Activated T-helper 2 cell treated with anti-CD3 and anti-CD28 coated beads, Interferon-gamma antibody, Interleukin-2, Interleukin-4, amounts not matched to agents 10 μg/mL and 5 μg/mL and 100 μg/mL, durations not matched to agents 14 hours and 24 hours and 36 hours (primary cell): ENCODE results near the gene OR56A4. TPM values are rescaled to one million over a fixed set of nuclear protein-coding genes. Genes with fewer than 3 reads are reported as not detected.

Experiments used
- DNase-seq: peaks from one replicate; pipeline ENCODE4 v3.0.0; 2021; ENCODE audit warnings: low spot score
- H3K27ac Mint-ChIP-seq: one replicate; pipeline ENCODE4 v1.8.0; 2021; ENCODE audit warnings: mixed read lengths
- H3K27me3 Mint-ChIP-seq: one replicate; pipeline ENCODE4 v1.8.0; 2021; ENCODE audit warnings: low read depth, mixed read lengths
- H3K36me3 Mint-ChIP-seq: one replicate; pipeline ENCODE4 v1.8.0; 2021; ENCODE audit warnings: low read depth, mixed read lengths
- H3K4me1 Mint-ChIP-seq: one replicate; pipeline ENCODE4 v1.8.0; 2021; ENCODE audit warnings: low read depth, mixed read lengths
- H3K4me3 Mint-ChIP-seq: one replicate; pipeline ENCODE4 v1.8.0; 2021; ENCODE audit warnings: low read depth, mild to moderate bottlenecking, moderate library complexity, mixed read lengths
- H3K9me3 Mint-ChIP-seq: one replicate; pipeline ENCODE4 v1.8.0; 2021; ENCODE audit warnings: mixed read lengths
- intact Hi-C: fragments of 100-400 bp; cut with micrococcal nuclease; formaldehyde crosslinking; loops from one replicate; pipeline ENCODE4 v1.15.1; 2023
- total RNA-seq: library from RNA; stranded (reverse); gene quantifications from 2 replicates; pipeline ENCODE4 v1.2.3, GENCODE V29; 2022

Gene OR56A4, protein sequence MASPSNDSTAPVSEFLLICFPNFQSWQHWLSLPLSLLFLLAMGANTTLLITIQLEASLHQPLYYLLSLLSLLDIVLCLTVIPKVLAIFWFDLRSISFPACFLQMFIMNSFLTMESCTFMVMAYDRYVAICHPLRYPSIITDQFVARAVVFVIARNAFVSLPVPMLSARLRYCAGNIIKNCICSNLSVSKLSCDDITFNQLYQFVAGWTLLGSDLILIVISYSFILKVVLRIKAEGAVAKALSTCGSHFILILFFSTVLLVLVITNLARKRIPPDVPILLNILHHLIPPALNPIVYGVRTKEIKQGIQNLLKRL
- total RNA-seq = not detected in 2 replicates

DNA sequence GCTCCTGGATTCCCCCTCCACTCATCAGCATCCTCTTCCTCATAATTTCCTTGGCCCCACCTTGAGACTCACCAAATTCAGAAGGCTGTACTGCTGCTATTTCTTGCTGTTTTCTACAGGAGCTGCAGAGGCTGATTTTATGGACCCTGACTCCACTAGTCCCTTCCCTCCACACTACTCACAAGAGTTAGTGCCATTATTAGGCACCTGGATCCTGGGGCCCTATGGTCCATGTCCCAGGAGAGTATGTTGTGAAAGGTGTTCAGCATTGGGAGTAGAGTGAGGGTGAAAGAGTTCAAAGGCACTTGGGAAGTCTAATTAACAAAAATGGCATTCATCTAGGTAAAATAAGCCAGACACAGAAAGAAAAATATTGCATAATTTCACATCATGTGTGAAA, at the start of gene OR56A4:
OR56A4 (minus strand) TSS at position 101 of the 400 bp plus-strand sequence. CDS start 3,954 bp downstream, outside the sequence.
- H3K36me3 Mint-ChIP-seq = no peaks in the 10 kb centered on the region
- H3K27ac Mint-ChIP-seq = no peak within 1 kb of the TSS
- H3K4me1 Mint-ChIP-seq = no peaks in the 10 kb centered on the region
- intact Hi-C loops = no loop called here
- no peaks in the 10 kb centered on the region for H3K9me3 Mint-ChIP-seq
- H3K4me3 Mint-ChIP-seq = no peak within 1 kb of the TSS
- peaks cover 7% of the 10 kb centered on the region for H3K27me3 Mint-ChIP-seq
- no peak for DNase-seq

DNA sequence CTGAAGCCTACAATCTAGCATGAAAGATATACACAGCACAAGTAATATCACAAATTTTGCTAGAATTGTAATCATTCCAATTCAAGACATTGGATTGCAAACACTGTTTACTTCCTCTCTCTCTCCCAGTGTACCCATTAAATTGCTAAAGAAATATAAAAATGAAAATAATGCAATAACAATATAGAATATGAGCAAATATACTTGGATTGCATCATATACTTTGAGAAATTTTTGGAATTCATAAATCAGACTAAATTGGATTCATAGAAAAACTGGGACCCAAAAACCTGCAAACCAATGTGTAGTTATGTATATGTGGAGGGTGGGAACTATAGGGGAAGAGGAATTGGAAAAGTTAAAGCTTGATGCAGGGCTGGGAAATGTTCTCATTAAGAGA, 48.8 kb upstream of the OR56A4 start:
- no peaks in the 10 kb centered on the region for H3K36me3 Mint-ChIP-seq
- no peak overlapping the region for H3K4me3 Mint-ChIP-seq
- H3K27me3 Mint-ChIP-seq = peaks cover 13% of the 10 kb centered on the region
- DNase-seq = no peak
- intact Hi-C loops = no loop called here
- H3K4me1 Mint-ChIP-seq = no peaks in the 10 kb centered on the region
- no peak overlapping the region for H3K27ac Mint-ChIP-seq
- no peaks in the 10 kb centered on the region for H3K9me3 Mint-ChIP-seq

DNA sequence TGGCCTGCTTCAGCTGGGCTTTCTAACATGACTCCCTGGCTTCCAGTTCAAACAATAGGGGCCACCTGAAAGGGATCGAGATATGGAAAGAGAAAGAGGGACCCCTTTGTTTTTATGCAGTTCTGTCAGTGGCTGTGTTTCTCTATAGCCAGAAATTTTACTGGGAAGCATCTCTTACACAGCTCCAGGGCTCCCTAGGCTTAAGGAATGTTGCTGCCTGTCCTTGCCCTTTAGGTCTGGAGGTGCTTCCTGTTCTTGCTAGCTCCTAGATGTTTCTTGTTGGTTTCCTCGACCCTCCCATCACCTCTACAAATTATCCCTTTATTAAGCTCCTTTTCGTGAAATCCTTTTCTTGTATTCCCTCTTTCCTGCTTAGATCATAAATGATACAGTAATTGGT, 45.6 kb upstream of the OR56A4 start:
- no peaks in the 10 kb centered on the region for H3K4me1 Mint-ChIP-seq
- intact Hi-C loops = no loop called here
- H3K9me3 Mint-ChIP-seq = no peaks in the 10 kb centered on the region
- peaks cover 13% of the 10 kb centered on the region for H3K27me3 Mint-ChIP-seq
- no peak overlapping the region for H3K27ac Mint-ChIP-seq
- no peak for DNase-seq
- no peaks in the 10 kb centered on the region for H3K36me3 Mint-ChIP-seq
- no peak overlapping the region for H3K4me3 Mint-ChIP-seq

DNA sequence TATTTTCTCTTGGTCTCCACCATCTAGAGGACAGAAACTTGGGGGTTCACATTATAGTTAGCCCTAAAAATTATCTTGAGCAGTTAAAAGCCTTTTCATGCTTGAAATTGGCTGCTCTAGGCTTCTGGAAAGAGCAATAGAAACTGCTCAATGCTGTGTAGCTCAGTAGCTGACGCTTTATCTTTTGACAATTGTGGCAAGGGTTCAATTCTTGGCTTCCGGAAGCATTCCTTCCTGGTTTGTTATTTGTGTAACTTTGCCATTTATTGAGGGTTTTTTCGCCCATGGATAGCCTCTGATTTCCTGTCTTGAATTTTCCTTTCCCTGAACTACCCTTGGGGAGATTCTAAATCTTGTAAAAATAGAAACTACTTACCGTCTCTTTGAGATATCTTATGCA, 34.1 kb upstream of the OR56A4 start:
- Mint-ChIP-seq H3K36me3 (no peaks in the 10 kb centered on the region), H3K27ac (no peak overlapping the region), H3K9me3 (no peaks in the 10 kb centered on the region), H3K4me3 (no peak overlapping the region), H3K4me1 (no peaks in the 10 kb centered on the region), H3K27me3 (peaks cover 14% of the 10 kb centered on the region)
- DNase-seq = no peak
- intact Hi-C loops = loop anchor here (10.0 kb wide), 1 partner anchor 56 kb away; the partner anchor contains the start of gene OR52L1

DNA sequence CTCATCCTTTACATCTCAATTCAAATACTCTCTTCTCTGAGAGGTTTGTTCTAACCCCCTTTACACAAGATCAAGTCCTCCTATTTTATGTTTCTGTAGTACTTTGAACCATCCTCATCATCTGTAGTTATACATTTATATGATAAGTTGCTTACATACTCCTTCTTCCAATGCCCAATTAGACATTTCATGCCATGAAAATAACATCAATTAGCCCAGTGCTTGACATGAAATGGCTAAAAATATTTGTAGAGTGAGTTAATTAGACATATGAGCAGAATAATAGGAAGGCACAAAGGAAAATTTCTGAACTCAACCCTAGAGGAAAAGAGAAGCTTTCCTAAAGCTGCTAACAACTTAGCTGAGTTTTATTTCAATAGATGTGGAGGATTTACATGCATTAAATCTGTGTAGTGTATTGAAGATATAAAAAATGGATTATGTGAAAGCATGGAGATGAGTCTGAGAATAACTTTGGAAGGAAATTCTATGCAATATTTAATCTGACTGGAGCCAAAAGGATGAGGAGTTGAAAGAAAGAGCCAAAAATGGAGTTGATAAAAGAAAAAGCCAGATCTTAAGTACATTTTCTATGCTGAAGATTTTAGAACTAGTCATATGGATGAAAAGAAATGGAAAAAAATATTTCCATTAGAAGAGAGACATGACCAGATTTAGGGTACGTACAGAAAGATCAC, 24.1 kb upstream of the OR56A4 start, which contains the start of gene OR56A1:
OR56A1 (minus strand) TSS at position 51 of the 698 bp plus-strand sequence. CDS start 3,066 bp downstream, outside the sequence.
- H3K9me3 Mint-ChIP-seq = no peaks in the 10 kb centered on the region
- H3K27ac Mint-ChIP-seq = no peak within 1 kb of the TSS
- H3K36me3 Mint-ChIP-seq = no peaks in the 10 kb centered on the region
- H3K27me3 Mint-ChIP-seq = peaks cover 6% of the 10 kb centered on the region
- intact Hi-C loops = no loop called here
- DNase-seq = no peak
- H3K4me3 Mint-ChIP-seq = no peak within 1 kb of the TSS
- H3K4me1 Mint-ChIP-seq = no peaks in the 10 kb centered on the region

DNA sequence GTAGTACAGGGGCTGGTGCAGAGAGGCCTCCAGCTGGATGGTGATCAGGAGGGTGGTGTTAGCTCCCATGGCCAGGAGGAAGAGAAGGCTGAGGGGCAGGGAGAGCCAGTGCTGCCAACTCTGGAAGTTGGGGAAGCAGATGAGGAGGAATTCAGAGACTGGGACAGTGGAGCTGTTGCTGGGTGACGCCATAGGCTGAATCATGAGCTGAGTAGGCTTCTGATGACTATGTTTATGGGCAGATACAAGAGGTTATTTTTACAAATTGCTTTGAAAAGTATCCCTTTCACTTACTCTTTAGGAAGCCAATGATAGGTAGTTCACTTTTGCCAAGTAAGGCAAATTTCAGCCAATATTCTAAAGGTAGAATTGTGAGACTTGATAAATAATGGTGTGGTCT, 20.8 kb upstream of the OR56A4 start:
- H3K9me3 Mint-ChIP-seq = no peaks in the 10 kb centered on the region
- H3K4me3 Mint-ChIP-seq = no peak overlapping the region
- no peak for DNase-seq
- intact Hi-C loops = loop anchor here (10.0 kb wide), 1 partner anchor 237 kb away; no protein-coding TSS in a partner anchor
- no peaks in the 10 kb centered on the region for H3K4me1 Mint-ChIP-seq
- H3K27me3 Mint-ChIP-seq = peaks cover 17% of the 10 kb centered on the region
- H3K36me3 Mint-ChIP-seq = no peaks in the 10 kb centered on the region
- no peak overlapping the region for H3K27ac Mint-ChIP-seq

DNA sequence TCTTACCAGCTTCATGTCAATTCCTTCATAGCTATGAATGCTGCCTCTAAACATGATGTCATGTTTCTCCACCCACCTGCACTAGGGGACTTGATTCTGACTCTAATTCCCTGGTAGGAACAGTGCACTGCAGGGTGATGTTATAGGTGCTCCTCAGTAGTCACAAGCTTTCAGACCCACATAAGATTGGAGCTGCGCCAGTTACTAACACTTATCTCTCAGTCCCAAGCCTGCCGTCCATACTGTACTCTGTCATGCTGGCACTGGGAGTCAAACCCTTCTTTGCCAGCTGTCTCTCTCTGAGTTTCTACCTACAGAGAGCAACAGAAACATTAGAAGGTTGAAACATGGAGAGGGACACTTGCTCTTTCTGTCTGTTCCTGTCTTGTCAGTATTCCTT, 18.3 kb upstream of the OR56A4 start:
- H3K36me3 Mint-ChIP-seq = no peaks in the 10 kb centered on the region
- peaks cover 25% of the 10 kb centered on the region for H3K27me3 Mint-ChIP-seq
- H3K9me3 Mint-ChIP-seq = no peaks in the 10 kb centered on the region
- intact Hi-C loops = loop anchor here (10.0 kb wide), 1 partner anchor 240 kb away; no protein-coding TSS in a partner anchor
- no peaks in the 10 kb centered on the region for H3K4me1 Mint-ChIP-seq
- H3K4me3 Mint-ChIP-seq = no peak overlapping the region
- no peak overlapping the region for H3K27ac Mint-ChIP-seq
- no peak for DNase-seq

DNA sequence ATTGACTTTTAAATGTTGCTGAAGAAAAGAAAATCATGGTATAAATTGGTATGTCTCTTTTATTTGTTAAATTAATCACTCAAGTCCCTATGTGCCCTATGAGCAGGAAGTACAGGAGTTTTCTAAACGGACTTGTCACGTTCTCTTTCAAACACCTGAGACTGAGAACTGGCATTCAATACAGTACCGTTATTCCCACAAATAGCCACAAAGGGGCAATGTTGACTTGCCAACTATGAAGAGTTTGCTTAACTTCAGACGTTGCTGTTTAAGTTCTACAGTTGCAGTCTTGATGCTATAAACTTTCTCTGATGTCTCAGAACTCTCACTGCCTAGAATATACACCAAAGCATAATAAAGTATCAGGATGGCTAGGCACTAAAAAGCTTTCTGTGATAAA, 16.2 kb upstream of the OR56A4 start:
- DNase-seq = no peak
- peaks cover 30% of the 10 kb centered on the region for H3K27me3 Mint-ChIP-seq
- intact Hi-C loops = loop anchor here (2.0 to 10.0 kb wide), 3 partner anchors 242 to 330 kb away; no protein-coding TSS in a partner anchor

DNA sequence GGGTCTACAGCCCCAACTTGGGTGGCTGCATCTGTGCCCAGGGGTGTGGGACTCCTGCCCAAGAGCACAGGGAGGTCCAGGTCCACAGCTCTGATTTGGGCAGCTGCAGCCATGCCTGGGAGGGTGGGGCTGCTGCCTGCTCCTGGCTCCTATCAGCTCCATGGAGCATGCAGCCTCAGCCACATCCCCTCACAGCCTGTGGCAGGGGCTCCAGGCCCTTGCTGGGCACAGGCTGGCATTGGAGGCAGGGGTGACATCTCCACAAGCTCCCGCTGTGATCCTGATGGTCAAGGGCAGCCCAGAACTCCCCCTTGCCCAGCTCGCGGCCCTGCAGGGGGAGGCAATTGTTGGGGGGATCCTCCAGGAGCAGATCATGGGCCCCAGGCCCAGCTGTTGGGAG, 6.3 kb upstream of the OR56A4 start:
- DNase-seq = no peak
- H3K9me3 Mint-ChIP-seq = no peaks in the 10 kb centered on the region
- no peaks in the 10 kb centered on the region for H3K4me1 Mint-ChIP-seq
- H3K27ac Mint-ChIP-seq = no peak overlapping the region
- no peak overlapping the region for H3K4me3 Mint-ChIP-seq
- H3K27me3 Mint-ChIP-seq = peaks cover 10% of the 10 kb centered on the region
- no peaks in the 10 kb centered on the region for H3K36me3 Mint-ChIP-seq
- intact Hi-C loops = no loop called here

More for the DNA sequence above, 16.2 kb upstream of the OR56A4 start:
- Mint-ChIP-seq H3K27ac (no peak overlapping the region), H3K4me3 (no peak overlapping the region), H3K36me3 (no peaks in the 10 kb centered on the region), H3K4me1 (no peaks in the 10 kb centered on the region), H3K9me3 (no peaks in the 10 kb centered on the region)

DNA sequence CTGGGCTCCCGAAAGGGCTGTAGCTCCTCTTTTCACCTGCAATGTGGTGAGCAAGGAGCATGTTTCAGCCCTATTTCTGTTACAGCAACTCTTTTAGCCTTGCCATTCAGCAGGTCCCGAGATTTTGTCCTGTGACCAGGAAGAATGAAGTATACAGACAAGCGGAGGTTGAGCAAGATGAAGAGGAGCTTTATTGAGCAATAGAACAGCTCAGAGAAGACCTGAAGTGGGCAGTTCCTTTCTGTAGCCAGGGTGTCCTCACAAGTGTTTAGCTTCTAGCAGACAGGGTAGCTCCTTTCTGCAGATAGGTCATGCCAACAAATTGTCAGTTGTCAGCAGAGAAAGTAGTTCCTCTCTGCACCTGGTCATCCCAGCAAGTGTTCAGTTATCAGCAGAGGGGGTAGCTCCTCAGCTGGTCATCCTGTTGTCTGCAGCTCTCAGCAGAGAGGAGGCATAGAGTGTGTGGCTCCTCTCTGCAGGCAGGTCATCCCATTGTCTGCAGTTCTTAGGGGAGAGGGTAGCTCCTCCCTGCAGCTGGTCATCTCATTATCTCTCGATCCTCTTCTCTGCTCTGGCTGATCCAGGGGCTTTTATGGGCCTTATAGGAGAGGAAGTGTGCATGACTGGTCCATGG, 5.4 kb upstream of the OR56A4 start:
- H3K36me3 Mint-ChIP-seq = no peaks in the 10 kb centered on the region
- no peak overlapping the region for H3K27ac Mint-ChIP-seq
- H3K4me3 Mint-ChIP-seq = no peak overlapping the region
- intact Hi-C loops = no loop called here
- DNase-seq = no peak
- peaks cover 7% of the 10 kb centered on the region for H3K27me3 Mint-ChIP-seq
- H3K9me3 Mint-ChIP-seq = no peaks in the 10 kb centered on the region
- H3K4me1 Mint-ChIP-seq = no peaks in the 10 kb centered on the region

DNA sequence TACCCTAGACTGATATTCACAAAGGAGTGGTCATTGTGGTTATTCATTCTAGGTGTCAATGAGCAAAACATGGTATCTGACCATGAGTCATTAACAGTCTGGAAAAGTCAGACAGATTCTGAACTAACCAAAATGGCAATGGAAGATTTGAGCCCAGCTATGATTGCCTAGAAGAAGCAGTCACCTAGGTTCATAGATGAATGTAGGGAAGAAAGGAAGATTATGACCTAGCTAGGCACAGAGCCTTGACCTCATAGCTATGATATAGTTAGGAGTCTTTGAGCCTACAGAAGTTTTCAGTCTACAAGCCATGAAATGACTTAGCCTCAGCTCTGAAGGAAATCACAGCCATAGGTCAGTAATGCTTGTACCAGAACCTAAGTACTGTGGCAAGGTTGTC, 351 bp downstream of the OR56A4 start:
- Mint-ChIP-seq H3K4me1 (no peaks in the 10 kb centered on the region), H3K9me3 (no peaks in the 10 kb centered on the region), H3K36me3 (no peaks in the 10 kb centered on the region), H3K27me3 (peaks cover 7% of the 10 kb centered on the region), H3K27ac (no peak overlapping the region), H3K4me3 (no peak overlapping the region)
- intact Hi-C loops = no loop called here
- DNase-seq = no peak

DNA sequence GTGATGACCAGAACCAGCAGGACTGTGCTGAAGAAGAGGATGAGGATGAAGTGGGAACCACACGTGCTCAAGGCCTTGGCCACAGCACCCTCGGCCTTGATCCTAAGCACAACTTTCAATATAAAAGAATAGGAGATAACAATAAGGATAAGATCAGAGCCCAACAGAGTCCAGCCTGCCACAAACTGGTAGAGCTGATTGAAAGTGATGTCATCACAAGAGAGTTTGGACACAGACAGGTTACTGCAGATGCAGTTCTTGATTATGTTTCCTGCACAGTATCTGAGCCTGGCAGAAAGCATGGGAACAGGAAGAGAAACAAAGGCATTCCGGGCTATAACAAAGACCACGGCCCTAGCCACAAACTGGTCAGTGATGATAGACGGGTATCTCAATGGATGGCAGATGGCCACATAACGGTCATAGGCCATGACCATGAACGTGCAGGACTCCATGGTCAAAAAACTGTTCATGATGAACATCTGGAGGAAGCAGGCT, 4.5 kb downstream of the OR56A4 start:
- peaks cover 2% of the 10 kb centered on the region for H3K27me3 Mint-ChIP-seq
- no peaks in the 10 kb centered on the region for H3K4me1 Mint-ChIP-seq
- no peak overlapping the region for H3K27ac Mint-ChIP-seq
- H3K36me3 Mint-ChIP-seq = no peaks in the 10 kb centered on the region
- intact Hi-C loops = no loop called here
- no peak overlapping the region for H3K4me3 Mint-ChIP-seq
- H3K9me3 Mint-ChIP-seq = no peaks in the 10 kb centered on the region
- DNase-seq = no peak
